Measurements from ENCODE around the gene TOM1L1.

The TOM1L1 gene

DNA sequence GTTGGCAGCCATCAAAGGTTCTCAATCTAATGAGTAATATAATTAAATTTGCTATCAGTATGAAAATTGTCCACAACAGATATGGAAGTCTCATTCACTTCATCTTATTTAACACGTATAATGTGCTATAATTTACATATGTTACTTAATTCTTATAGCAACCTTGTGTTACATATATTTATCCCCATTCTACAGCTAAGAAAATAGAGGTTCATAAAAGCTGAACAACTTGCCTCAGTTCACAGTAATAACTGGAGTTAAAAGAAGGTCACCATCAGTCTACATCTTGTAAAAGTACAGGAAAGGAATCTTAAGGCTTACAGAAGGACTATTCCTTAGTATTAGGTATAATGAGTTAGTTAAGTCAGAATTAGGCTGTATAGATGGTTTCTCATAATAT is 95.8 kb downstream of the TOM1L1 start:
- TF ChIP-seq EGR1 (IDR thresholded peaks at IDR 0.05) (no peak), USF1 (IDR thresholded peaks at IDR 0.05) (no peak), TCF12 (IDR thresholded peaks at IDR 0.05; ENCODE audit: low read depth) (no peak), FOXM1 (IDR thresholded peaks at IDR 0.05; ENCODE audit: borderline replicate concordance, low read depth) (no peak), NFIC (IDR thresholded peaks at IDR 0.05) (no peak), CREB1 (IDR thresholded peaks at IDR 0.05; ENCODE audit: low read depth) (no peak), TEAD4 (IDR thresholded peaks at IDR 0.05) (no peak), YY1 (IDR thresholded peaks at IDR 0.05; ENCODE audit: low read depth) (no peak), CEBPB (IDR thresholded peaks at IDR 0.05) (no peak), TAF1 (IDR thresholded peaks at IDR 0.05; ENCODE audit: low read depth) (no peak), EP300 (IDR thresholded peaks at IDR 0.05; ENCODE audit: borderline replicate concordance) (no peak), ZBTB7A (IDR thresholded peaks at IDR 0.05; ENCODE audit: low read depth) (no peak)
- TF ChIP-seq, protein P1, sequence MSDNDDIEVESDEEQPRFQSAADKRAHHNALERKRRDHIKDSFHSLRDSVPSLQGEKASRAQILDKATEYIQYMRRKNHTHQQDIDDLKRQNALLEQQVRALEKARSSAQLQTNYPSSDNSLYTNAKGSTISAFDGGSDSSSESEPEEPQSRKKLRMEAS (IDR thresholded peaks at IDR 0.05), result no peak
- TF ChIP-seq, protein P2, sequence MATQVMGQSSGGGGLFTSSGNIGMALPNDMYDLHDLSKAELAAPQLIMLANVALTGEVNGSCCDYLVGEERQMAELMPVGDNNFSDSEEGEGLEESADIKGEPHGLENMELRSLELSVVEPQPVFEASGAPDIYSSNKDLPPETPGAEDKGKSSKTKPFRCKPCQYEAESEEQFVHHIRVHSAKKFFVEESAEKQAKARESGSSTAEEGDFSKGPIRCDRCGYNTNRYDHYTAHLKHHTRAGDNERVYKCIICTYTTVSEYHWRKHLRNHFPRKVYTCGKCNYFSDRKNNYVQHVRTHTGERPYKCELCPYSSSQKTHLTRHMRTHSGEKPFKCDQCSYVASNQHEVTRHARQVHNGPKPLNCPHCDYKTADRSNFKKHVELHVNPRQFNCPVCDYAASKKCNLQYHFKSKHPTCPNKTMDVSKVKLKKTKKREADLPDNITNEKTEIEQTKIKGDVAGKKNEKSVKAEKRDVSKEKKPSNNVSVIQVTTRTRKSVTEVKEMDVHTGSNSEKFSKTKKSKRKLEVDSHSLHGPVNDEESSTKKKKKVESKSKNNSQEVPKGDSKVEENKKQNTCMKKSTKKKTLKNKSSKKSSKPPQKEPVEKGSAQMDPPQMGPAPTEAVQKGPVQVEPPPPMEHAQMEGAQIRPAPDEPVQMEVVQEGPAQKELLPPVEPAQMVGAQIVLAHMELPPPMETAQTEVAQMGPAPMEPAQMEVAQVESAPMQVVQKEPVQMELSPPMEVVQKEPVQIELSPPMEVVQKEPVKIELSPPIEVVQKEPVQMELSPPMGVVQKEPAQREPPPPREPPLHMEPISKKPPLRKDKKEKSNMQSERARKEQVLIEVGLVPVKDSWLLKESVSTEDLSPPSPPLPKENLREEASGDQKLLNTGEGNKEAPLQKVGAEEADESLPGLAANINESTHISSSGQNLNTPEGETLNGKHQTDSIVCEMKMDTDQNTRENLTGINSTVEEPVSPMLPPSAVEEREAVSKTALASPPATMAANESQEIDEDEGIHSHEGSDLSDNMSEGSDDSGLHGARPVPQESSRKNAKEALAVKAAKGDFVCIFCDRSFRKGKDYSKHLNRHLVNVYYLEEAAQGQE (IDR thresholded peaks at IDR 0.05; ENCODE audit: low read depth), result no peak

DNA sequence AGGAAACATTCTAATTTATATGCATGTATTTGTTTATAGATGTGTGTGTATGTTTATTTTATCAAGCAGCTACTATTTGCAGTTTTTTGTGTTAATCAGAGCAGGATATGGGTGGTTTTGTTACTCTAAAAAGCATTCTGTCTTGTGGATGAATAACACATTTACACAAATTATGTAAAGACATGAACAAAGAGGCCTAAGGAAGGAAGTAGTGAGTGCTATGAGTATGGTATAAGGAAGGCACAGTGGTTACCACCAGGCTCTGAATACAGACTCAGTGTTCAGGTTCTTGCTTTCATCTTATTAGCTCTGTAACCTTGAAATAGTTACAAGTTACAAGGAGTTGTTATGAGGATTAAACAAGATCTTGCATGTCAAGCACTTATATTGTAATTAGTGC is 101.8 kb downstream of the TOM1L1 start:
- no peak for TF ChIP-seq EP300 (IDR thresholded peaks at IDR 0.05; ENCODE audit: borderline replicate concordance)
- no peak for TF ChIP-seq TCF12 (IDR thresholded peaks at IDR 0.05; ENCODE audit: low read depth)
- TF ChIP-seq YY1 (IDR thresholded peaks at IDR 0.05; ENCODE audit: low read depth), result no peak

DNA sequence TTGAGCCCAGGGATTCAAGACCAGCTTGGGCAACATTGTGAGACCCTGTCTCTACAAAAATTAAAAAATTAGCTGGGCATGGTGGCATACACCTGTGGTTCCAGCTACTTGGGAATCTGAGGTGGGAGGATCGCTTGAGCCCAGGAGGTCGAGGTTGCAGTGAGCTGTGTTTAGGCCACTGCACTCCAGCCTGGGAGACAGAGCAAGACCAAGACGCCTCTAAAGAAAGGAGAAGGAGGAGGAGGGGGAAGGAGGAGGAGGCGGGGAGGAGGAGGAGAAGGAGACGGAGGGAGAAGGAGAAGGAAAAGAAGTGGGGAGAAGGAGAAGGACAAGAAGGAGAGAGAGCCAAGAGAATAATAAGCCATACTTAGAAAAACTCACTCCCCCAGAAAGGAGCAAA is 103.8 kb downstream of the TOM1L1 start:
- TF ChIP-seq RAD21 (IDR thresholded peaks at IDR 0.05; ENCODE audit: low read depth) (no peak), CREB1 (IDR thresholded peaks at IDR 0.05; ENCODE audit: low read depth) (no peak), EP300 (IDR thresholded peaks at IDR 0.05; ENCODE audit: borderline replicate concordance) (no peak), YY1 (IDR thresholded peaks at IDR 0.05; ENCODE audit: low read depth) (no peak), NFIC (IDR thresholded peaks at IDR 0.05) (no peak), USF1 (IDR thresholded peaks at IDR 0.05) (no peak), CEBPB (IDR thresholded peaks at IDR 0.05) (no peak), TEAD4 (IDR thresholded peaks at IDR 0.05) (no peak), TCF12 (IDR thresholded peaks at IDR 0.05; ENCODE audit: low read depth) (no peak), TAF1 (IDR thresholded peaks at IDR 0.05; ENCODE audit: low read depth) (no peak), EGR1 (IDR thresholded peaks at IDR 0.05) (no peak), ZBTB7A (IDR thresholded peaks at IDR 0.05; ENCODE audit: low read depth) (no peak), FOXM1 (IDR thresholded peaks at IDR 0.05; ENCODE audit: borderline replicate concordance, low read depth) (no peak)
- TF ChIP-seq, protein P1 (IDR thresholded peaks at IDR 0.05), result no peak

- TF ChIP-seq ZBTB7A (IDR thresholded peaks at IDR 0.05; ENCODE audit: low read depth) (no peak), TEAD4 (IDR thresholded peaks at IDR 0.05) (no peak), USF1 (IDR thresholded peaks at IDR 0.05) (no peak), CEBPB (IDR thresholded peaks at IDR 0.05) (no peak)
These were observed 104.9 kb downstream of the TOM1L1 start for GRCh38 chr17:55005520-55005919.
